DMS 273 (cell line): Measurements from ENCODE around the gene ARPC5L.
A peak's percentile ranks its signal among the peaks of the same experiment; 100 is the strongest.

Experiments used
- DNase-seq: peaks from one replicate; lab custom pipeline; 2025; ENCODE audit not compliant: unreplicated experiment; lab: John Stamatoyannopoulos, UW

The ARPC5L gene

GRCh38 chr9:124889006-124889405 lies 27.1 kb downstream of the ARPC5L start:
- no peak for DNase-seq

GRCh38 chr9:124890179-124890578 lies 28.2 kb downstream of the ARPC5L start:
- DNase-seq = no peak

GRCh38 chr9:124894035-124894740 lies 32.3 kb downstream of the ARPC5L start:
- no peak for DNase-seq

GRCh38 chr9:124894741-124895170 lies 32.8 kb downstream of the ARPC5L start:
- peak; percentile 64 for DNase-seq

- no peak for DNase-seq
Measured at GRCh38 chr9:124897570-124898460, 35.9 kb downstream of the ARPC5L start.

- DNase-seq = no peak
Measured at GRCh38 chr9:124899845-124900244, 37.9 kb downstream of the ARPC5L start.

GRCh38 chr9:124906966-124907365 lies 45.0 kb downstream of the ARPC5L start:
- no peak for DNase-seq

- no peak for DNase-seq
Measured at GRCh38 chr9:124908098-124908497, 46.2 kb downstream of the ARPC5L start.

GRCh38 chr9:124911766-124912165 lies 49.8 kb downstream of the ARPC5L start:
- no peak for DNase-seq

GRCh38 chr9:124913378-124913777 lies 51.4 kb downstream of the ARPC5L start:
- no peak for DNase-seq

- DNase-seq = no peak
Measured at GRCh38 chr9:124914753-124915405, 52.9 kb downstream of the ARPC5L start.

- peak; percentile 13 for DNase-seq
Measured at GRCh38 chr9:124920394-124920793, 58.5 kb downstream of the ARPC5L start.
